Suprapubic skin (tissue), 3 donors: ENCODE results near the gene IRF8.

Source experiments
- POLR2A ChIP-seq, 2 donors: fragments of 450-650 bp; IDR thresholded peaks; one replicate each; pipeline ENCODE4 v1.6.1; 2017; ENCODE audit warnings: antibody characterized with exemption in 2 of 2, mild to moderate bottlenecking in 2 of 2, moderate library complexity in 2 of 2
- TF ChIP-seq, protein P1 (sequence below), 2 donors: fragments of 200-600 bp in 1 of 2; fragments of 450-650 bp in 1 of 2; sonication (generic) in 1 of 2; IDR thresholded peaks; one replicate each; pipeline ENCODE4 v1.5.1; 2016 to 2019; ENCODE audit warnings: antibody characterized with exemption in 2 of 2, mild to moderate bottlenecking in 1 of 2, moderate library complexity in 1 of 2

DNA sequence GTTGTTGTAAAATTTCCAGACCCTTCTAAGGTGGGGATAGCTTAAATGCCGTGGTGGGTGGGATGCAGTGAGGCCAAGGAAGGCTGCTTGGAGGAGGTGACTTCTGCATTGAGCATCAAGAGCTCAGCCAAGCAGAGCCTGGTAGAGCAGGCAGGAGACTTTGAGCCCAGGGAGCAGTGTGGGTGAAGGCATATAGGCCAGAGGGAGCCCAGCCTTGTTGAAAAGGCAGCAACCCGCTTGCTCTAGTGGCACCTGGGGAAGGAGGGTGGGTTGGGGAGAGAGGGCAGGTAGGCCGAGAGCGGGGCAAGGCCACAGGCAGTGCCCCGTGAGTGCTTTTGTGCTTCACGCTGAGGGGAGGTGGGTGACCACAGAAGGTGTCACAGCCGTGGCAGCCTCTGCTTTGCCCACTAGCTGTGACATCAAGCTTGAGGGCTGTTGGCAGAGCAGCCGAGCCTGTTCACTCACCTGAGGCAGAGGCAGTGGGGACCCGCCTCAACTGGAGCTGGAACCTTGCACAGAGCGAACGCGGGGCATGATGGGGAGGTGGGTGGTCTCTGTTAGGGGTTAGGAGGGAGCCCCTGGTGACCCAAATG is 56.1 kb downstream of the IRF8 start:
- TF ChIP-seq, protein P1, sequence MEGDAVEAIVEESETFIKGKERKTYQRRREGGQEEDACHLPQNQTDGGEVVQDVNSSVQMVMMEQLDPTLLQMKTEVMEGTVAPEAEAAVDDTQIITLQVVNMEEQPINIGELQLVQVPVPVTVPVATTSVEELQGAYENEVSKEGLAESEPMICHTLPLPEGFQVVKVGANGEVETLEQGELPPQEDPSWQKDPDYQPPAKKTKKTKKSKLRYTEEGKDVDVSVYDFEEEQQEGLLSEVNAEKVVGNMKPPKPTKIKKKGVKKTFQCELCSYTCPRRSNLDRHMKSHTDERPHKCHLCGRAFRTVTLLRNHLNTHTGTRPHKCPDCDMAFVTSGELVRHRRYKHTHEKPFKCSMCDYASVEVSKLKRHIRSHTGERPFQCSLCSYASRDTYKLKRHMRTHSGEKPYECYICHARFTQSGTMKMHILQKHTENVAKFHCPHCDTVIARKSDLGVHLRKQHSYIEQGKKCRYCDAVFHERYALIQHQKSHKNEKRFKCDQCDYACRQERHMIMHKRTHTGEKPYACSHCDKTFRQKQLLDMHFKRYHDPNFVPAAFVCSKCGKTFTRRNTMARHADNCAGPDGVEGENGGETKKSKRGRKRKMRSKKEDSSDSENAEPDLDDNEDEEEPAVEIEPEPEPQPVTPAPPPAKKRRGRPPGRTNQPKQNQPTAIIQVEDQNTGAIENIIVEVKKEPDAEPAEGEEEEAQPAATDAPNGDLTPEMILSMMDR (IDR thresholded peaks at IDR 0.05), result no peak
- no peak for TF ChIP-seq POLR2A (IDR thresholded peaks at IDR 0.05)
